Panc1 (cell line): Measurements from ENCODE around the gene WDR86.

Source experiments
- CTCF ChIP-seq: fragments of 450-650 bp; IDR thresholded peaks from 2 replicates; pipeline ENCODE4 v1.5.1; 2017; ENCODE audit warnings: mild to moderate bottlenecking
- POLR2AphosphoS5 ChIP-seq: IDR thresholded peaks from 2 replicates; pipeline ENCODE4 v1.6.1; 2012; ENCODE audit warnings: mild to moderate bottlenecking, low read depth, low read length, moderate library complexity
- REST ChIP-seq, 2 experiments: IDR thresholded peaks; 2 replicates each; pipeline ENCODE4 v1.6.1; 2011 to 2012; ENCODE audit warnings: low read depth in 2 of 2, control low read depth in 1 of 2, low read length in 1 of 2, mild to moderate bottlenecking in 1 of 2, moderate library complexity in 1 of 2; ENCODE audit not compliant: insufficient read depth in 1 of 2
- SIN3A ChIP-seq: IDR thresholded peaks from 2 replicates; pipeline ENCODE4 v1.6.1; 2012; ENCODE audit warnings: low read depth, mild to moderate bottlenecking, low read length, moderate library complexity, borderline replicate concordance; ENCODE audit not compliant: insufficient read depth

GRCh38 chr7:151434549-151434948 is 24.7 kb upstream of the WDR86 start:
- TF ChIP-seq CTCF (no peak), REST (IDR thresholded peaks at IDR 0.05; ENCODE audit: insufficient read depth in 1 of 2, low read depth in 2 of 2, low read length in 1 of 2) (no peak), SIN3A (no peak), POLR2AphosphoS5 (no peak)
